Muscle layer of duodenum (tissue), 2 donors: ENCODE data around the gene LRFN2.

Experiments
- H3K27ac ChIP-seq: one replicate; pipeline ENCODE4 v1.7.0; 2013; ENCODE audit warnings: mild to moderate bottlenecking, low read length
- H3K27me3 ChIP-seq: one replicate; pipeline ENCODE4 v1.7.0; 2013; ENCODE audit warnings: low read depth, mild to moderate bottlenecking, control low read depth, low read length
- H3K36me3 ChIP-seq, 2 donors: one replicate each; pipeline ENCODE4 v1.7.0; 2013; ENCODE audit warnings: low read length in 2 of 2, control low read depth in 1 of 2, mild to moderate bottlenecking in 1 of 2; ENCODE audit not compliant: insufficient read depth in 2 of 2, control insufficient read depth in 1 of 2
- H3K4me1 ChIP-seq, 2 donors: one replicate each; pipeline ENCODE4 v1.7.0; 2013; ENCODE audit warnings: low read length in 2 of 2, mild to moderate bottlenecking in 2 of 2, control low read depth in 1 of 2, moderate library complexity in 1 of 2; ENCODE audit not compliant: insufficient read depth in 2 of 2, control insufficient read depth in 1 of 2
- H3K4me3 ChIP-seq, 2 donors: one replicate each; pipeline ENCODE4 v1.7.0; 2013; ENCODE audit warnings: low read length in 2 of 2, low read depth in 1 of 2, mild to moderate bottlenecking in 1 of 2
- H3K9me3 ChIP-seq, 2 donors: one replicate each; pipeline ENCODE4 v1.7.0; 2013; ENCODE audit warnings: low read length in 2 of 2, control low read depth in 1 of 2, mild to moderate bottlenecking in 1 of 2; ENCODE audit not compliant: control insufficient read depth in 1 of 2
- donor health status: healthy.

Gene LRFN2

GRCh38 chr6:40394381-40394780 is 192.8 kb downstream of the LRFN2 start:
- no peak overlapping the region for H3K4me3 ChIP-seq
- H3K4me1 ChIP-seq = no peaks in the 10 kb centered on the region
- no peak overlapping the region for H3K27ac ChIP-seq
- H3K9me3 ChIP-seq = no peaks in the 10 kb centered on the region
- H3K27me3 ChIP-seq = no peaks in the 10 kb centered on the region
- H3K36me3 ChIP-seq = no peaks in the 10 kb centered on the region

GRCh38 chr6:40393641-40394040 is 193.5 kb downstream of the LRFN2 start:
- Histone ChIP-seq H3K4me1 (no peaks in the 10 kb centered on the region), H3K27me3 (no peaks in the 10 kb centered on the region), H3K9me3 (no peaks in the 10 kb centered on the region), H3K36me3 (no peaks in the 10 kb centered on the region), H3K4me3 (no peak overlapping the region), H3K27ac (no peak overlapping the region)

GRCh38 chr6:40392589-40392988 is 194.6 kb downstream of the LRFN2 start:
- Histone ChIP-seq H3K4me3 (no peak overlapping the region), H3K9me3 (no peaks in the 10 kb centered on the region), H3K27me3 (no peaks in the 10 kb centered on the region), H3K27ac (no peak overlapping the region), H3K4me1 (no peaks in the 10 kb centered on the region), H3K36me3 (no peaks in the 10 kb centered on the region)

- Histone ChIP-seq H3K27me3 (no peaks in the 10 kb centered on the region), H3K36me3 (no peaks in the 10 kb centered on the region), H3K4me3 (no peak overlapping the region), H3K9me3 (no peaks in the 10 kb centered on the region), H3K27ac (no peak overlapping the region), H3K4me1 (no peaks in the 10 kb centered on the region)
These were observed 195.2 kb downstream of the LRFN2 start for GRCh38 chr6:40391851-40392517.

GRCh38 chr6:40391086-40391485 is 196.1 kb downstream of the LRFN2 start:
- H3K4me1 ChIP-seq = no peaks in the 10 kb centered on the region
- no peak overlapping the region for H3K27ac ChIP-seq
- no peaks in the 10 kb centered on the region for H3K9me3 ChIP-seq
- no peak overlapping the region for H3K4me3 ChIP-seq
- H3K27me3 ChIP-seq = no peaks in the 10 kb centered on the region
- no peaks in the 10 kb centered on the region for H3K36me3 ChIP-seq

GRCh38 chr6:40390144-40390800 is 196.9 kb downstream of the LRFN2 start:
- Histone ChIP-seq H3K9me3 (no peaks in the 10 kb centered on the region), H3K27me3 (no peaks in the 10 kb centered on the region), H3K27ac (no peak overlapping the region), H3K36me3 (no peaks in the 10 kb centered on the region), H3K4me3 (no peak overlapping the region), H3K4me1 (no peaks in the 10 kb centered on the region)

GRCh38 chr6:40389254-40389653 is 197.9 kb downstream of the LRFN2 start:
- Histone ChIP-seq H3K9me3 (no peaks in the 10 kb centered on the region), H3K4me1 (no peaks in the 10 kb centered on the region), H3K36me3 (no peaks in the 10 kb centered on the region), H3K27me3 (no peaks in the 10 kb centered on the region), H3K4me3 (no peak overlapping the region), H3K27ac (no peak overlapping the region)

- H3K9me3 ChIP-seq = no peaks in the 10 kb centered on the region
- no peaks in the 10 kb centered on the region for H3K4me1 ChIP-seq
- no peaks in the 10 kb centered on the region for H3K27me3 ChIP-seq
- no peak overlapping the region for H3K27ac ChIP-seq
- H3K36me3 ChIP-seq = no peaks in the 10 kb centered on the region
- no peak overlapping the region for H3K4me3 ChIP-seq
These were observed 199.3 kb downstream of the LRFN2 start for GRCh38 chr6:40387871-40388264.

GRCh38 chr6:40387127-40387870 is 199.9 kb downstream of the LRFN2 start:
- no peaks in the 10 kb centered on the region for H3K9me3 ChIP-seq
- H3K36me3 ChIP-seq = no peaks in the 10 kb centered on the region
- no peaks in the 10 kb centered on the region for H3K4me1 ChIP-seq
- no peaks in the 10 kb centered on the region for H3K27me3 ChIP-seq
- no peak overlapping the region for H3K4me3 ChIP-seq
- no peak overlapping the region for H3K27ac ChIP-seq

- Histone ChIP-seq H3K36me3 (no peaks in the 10 kb centered on the region), H3K27me3 (no peaks in the 10 kb centered on the region), H3K4me3 (no peak overlapping the region), H3K4me1 (no peaks in the 10 kb centered on the region), H3K9me3 (no peaks in the 10 kb centered on the region), H3K27ac (no peak overlapping the region)
These were observed 201.0 kb downstream of the LRFN2 start for GRCh38 chr6:40386200-40386599.

GRCh38 chr6:40383348-40384115 is 203.6 kb downstream of the LRFN2 start:
- Histone ChIP-seq H3K4me1 (no peaks in the 10 kb centered on the region), H3K27ac (no peak overlapping the region), H3K27me3 (no peaks in the 10 kb centered on the region), H3K9me3 (no peaks in the 10 kb centered on the region), H3K4me3 (no peak overlapping the region), H3K36me3 (no peaks in the 10 kb centered on the region)
